Epidermal melanocyte (primary cell): Measurements from ENCODE around the gene NIT1.
A peak's percentile ranks its signal among the peaks of the same experiment; 100 is the strongest.

Experiments used
- DNase-seq: peaks from one replicate; pipeline ENCODE4 v3.0.0; 2011; ENCODE audit warnings: low spot score; ENCODE audit not compliant: insufficient read length

The NIT1 gene

DNA sequence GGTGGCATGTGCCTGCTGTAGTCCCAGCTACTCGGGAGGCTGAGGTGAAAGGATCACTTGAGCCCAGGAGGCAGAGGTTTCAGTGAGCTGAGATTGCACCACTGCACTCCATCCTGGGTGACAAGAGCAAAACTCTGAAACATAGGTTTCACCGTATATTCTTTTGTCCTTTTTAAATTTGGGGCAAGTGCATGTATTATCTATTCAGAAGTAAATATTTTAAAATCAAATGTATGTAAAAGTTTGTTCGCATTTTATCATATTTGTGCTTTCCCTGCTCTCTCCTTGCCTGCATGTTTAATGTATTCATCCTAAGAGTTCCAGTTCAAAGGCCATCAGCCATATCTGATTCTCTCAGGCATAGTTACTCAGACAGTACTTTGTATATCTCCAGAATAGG is 27.9 kb downstream of the NIT1 start:
- DNase-seq = no peak

DNA sequence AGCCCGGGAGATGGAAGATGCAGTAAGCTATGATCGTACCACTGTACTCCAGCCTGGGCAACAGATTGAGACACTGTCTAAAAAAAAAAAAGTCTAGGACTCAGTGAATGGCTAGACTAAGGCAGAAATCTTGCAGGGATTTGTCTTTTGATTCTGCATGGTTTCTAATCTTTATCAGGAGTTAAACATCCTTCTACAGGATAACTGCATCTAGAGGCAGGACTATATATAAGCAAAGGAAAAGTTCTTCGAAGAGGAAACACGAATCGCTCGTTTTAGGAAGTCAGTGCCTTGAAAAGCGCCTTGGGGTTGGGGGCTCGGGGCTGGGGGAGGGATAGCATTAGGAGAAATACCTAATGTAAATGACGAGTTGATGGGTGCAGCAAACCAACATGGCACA is 35.3 kb downstream of the NIT1 start:
- DNase-seq = no peak

DNA sequence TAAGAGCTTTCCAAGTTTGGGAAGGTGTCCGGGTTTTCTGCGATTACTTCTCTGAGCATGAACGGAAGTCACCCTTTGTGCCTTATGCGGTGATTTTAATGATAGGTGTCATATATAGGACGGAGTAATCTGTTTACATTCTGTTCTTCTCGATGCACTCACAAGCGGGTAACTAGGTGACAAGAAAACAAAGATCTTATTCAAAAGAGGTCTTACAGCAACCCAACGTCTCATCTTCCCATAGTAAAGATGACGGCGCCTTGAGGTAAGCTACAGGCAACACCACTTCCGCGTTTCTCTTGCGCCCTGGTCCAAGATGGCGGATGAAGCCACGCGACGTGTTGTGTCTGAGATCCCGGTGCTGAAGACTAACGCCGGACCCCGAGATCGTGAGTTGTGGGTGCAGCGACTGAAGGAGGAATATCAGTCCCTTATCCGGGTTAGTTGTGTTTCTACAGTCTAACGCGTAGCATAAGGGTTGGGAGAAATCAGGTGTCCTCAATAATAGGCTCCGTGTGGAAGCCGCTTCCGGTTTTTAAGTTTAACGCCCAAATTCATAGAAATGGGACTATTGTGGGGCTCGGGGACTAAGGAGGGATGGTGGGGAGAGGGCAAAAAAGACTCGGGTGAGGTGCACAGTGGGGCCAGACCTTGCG is 35.9 kb downstream of the NIT1 start, which contains the start of gene UFC1:
TSS of gene UFC1 (plus strand) at position 297 of the 656 bp plus-strand sequence. CDS start at position 317, 20 bp downstream.
- DNase-seq = peak; percentile 85

DNA sequence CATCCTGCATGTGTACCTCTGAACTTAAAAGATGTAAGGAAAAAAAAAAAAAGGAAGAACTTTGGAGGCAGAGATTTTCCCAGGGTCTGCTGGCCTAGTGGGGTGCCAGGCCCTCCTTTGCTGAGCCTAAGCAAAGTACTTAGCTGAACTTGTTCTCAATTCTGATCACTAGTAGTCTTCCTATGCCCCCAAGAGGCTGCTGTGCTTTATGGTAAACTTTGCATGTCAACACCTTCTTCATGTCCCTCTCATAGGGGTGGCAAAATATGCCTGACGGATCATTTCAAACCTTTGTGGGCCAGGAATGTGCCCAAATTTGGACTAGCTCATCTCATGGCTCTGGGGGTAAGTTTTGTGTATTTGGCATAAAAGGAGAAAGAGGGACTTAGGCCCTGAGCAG is 40.0 kb downstream of the NIT1 start:
- no peak for DNase-seq

DNA sequence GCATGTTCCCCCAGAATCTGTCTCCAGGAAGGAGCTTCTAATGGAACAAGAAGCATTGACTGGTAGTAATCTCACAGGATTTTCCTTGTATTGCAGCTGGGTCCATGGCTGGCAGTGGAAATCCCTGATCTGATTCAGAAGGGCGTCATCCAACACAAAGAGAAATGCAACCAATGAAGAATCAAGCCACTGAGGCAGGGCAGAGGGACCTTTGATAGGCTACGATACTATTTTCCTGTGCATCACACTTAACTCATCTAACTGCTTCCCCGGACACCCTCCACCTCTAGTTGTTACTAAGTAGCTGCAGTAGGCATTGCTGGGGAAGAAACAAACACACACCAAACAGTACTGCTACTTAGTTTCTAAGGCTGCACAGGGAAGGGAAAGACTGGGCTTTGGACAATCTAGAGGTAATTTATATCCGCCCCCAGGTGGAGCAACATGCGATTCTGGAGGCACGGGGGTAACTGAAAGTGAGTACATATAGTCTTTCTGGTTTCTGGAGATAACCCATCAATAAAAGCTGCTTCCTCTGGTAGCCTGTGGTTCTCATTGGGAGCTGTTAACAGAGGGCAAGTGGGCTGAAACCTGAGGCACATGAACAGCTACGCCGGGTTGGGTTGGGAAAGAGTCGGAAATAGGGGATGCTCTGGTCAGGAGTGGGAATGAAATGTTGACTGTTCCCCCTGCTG is 40.6 kb downstream of the NIT1 start:
- no peak for DNase-seq

DNA sequence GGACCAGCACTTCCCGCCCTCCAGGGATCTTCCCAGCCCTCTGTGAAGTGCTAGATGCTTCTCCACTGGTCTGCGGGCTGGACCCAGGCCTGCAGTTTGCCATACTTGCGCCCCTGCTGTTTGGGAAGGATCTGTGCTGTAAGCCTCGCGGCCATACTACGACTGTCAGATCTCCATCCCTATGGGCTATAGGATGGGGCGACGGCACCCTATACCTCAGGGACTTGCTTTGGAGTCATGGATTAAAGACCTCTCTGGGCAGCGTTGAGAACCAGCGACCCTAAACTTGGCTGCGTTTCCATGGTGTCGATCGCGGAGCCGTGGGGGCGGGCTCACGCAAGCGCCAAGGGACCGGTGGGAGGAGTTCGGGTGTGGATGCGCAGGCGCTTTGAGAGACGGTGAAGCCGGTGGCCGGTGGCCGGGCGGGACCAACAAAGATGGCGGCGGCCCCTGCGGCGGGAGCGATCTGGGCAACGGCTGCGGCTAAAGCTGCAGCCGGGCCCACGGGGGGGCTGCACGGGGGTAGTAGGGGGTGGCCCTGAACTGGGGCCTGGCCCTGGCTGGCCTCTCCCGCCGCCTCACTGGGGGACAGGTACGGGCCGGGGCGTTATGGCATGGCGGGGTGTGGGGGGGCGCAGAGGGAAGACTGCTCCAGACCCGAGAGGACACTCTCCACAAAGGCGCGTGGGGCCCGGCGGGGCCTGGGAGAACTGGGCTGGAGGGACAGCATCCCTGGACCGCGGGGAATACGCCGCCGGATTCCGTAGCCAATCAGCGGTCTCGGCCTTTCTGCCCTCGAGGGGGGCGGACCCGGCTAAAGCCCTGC is 41.4 kb downstream of the NIT1 start, which contains the start of gene USP21:
TSS of gene USP21 (plus strand) at position 414 of the 826 bp plus-strand sequence. CDS start 1,141 bp downstream, outside the sequence.
- peak; percentile 96 for DNase-seq

DNA sequence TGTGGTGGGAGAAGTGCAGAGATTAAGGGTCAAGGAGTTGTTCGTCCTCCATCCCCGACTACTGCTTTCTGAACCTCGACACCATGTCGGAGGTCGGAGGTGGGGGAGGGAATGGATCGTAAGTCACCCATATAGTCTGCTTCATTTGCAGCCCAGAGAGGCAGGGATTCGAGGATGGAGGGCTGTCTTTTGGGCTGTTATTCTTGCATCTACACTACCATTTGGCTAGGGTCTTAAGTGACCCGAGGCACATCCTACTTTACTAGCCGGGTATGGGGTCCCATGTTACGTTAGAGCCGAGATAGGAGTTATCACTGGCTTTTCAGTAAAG is 42.0 kb downstream of the NIT1 start:
- no peak for DNase-seq

DNA sequence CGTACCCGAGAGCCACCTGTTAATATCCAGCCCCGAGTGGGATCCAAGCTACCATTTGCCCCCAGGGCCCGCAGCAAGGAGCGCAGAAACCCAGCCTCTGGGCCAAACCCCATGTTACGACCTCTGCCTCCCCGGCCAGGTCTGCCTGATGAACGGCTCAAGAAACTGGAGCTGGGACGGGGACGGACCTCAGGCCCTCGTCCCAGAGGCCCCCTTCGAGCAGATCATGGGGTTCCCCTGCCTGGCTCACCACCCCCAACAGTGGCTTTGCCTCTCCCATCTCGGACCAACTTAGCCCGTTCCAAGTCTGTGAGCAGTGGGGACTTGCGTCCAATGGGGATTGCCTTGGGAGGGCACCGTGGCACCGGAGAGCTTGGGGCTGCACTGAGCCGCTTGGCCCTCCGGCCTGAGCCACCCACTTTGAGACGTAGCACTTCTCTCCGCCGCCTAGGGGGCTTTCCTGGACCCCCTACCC is 42.8 kb downstream of the NIT1 start:
- no peak for DNase-seq

DNA sequence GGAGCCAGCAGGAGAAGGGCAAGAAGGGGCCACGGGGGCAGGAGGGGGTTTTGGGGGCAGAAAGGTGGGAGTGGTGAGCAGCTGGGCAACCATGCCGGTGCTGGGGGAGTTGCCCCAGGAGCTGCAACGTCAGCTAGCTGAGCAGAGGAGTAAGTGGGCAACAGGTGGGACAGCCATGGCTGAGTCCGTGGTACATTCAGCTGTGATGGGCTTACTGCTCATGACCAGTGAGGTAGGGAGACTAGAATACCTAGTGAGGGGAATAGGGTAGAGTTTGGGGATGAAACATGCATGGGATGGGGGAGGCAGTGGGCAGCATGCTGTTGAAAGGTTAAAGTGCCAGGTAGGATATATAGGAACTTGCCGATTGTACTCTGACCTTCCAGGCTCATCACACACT is 43.7 kb downstream of the NIT1 start:
- no peak for DNase-seq

DNA sequence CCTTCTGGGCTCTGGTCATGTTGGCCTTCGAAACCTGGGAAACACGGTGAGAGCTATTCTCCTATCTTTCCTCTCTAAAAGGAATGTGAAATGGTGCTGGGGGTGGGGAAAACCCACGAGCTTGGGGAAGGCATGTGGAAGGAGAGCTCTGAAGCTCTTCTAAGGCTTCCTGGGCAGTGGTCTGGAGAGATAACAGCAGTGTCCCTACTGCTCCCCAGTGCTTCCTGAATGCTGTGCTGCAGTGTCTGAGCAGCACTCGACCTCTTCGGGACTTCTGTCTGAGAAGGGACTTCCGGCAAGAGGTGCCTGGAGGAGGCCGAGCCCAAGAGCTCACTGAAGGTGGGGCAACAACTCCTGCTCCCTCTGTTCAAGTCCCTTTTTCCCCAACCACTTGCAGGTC is 44.1 kb downstream of the NIT1 start:
- DNase-seq = no peak

DNA sequence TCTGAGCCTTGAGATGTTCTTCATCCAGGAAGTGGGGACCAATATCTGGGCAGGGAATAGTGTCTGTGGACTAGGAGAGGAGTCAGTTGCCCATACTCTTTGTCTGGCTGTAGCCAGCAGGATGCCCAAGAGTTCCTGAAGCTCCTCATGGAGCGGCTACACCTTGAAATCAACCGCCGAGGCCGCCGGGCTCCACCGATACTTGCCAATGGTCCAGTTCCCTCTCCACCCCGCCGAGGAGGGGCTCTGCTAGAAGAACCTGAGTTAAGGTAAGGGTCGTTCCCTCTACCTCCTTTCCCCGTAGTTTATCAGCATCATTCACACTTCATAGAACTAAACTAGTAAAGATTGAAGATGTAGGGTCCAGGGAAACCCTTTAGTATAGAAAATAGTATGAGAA is 44.9 kb downstream of the NIT1 start:
- DNase-seq = no peak

DNA sequence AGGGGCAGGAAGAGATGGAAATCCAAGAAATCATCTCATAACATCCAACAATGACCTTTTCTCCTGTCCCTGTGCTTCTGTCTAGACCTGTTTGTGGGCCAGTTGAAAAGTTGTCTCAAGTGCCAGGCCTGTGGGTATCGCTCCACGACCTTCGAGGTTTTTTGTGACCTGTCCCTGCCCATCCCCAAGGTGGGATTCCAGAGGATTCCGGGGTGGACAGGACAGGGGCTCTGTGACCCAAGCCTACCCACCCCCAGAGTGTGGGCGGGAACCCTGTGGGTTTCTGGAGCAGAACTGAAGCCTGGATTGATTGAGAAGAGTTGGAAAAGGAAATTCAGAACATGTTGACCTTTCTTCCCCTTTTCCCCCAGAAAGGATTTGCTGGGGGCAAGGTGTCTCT is 45.9 kb downstream of the NIT1 start:
- no peak for DNase-seq

DNA sequence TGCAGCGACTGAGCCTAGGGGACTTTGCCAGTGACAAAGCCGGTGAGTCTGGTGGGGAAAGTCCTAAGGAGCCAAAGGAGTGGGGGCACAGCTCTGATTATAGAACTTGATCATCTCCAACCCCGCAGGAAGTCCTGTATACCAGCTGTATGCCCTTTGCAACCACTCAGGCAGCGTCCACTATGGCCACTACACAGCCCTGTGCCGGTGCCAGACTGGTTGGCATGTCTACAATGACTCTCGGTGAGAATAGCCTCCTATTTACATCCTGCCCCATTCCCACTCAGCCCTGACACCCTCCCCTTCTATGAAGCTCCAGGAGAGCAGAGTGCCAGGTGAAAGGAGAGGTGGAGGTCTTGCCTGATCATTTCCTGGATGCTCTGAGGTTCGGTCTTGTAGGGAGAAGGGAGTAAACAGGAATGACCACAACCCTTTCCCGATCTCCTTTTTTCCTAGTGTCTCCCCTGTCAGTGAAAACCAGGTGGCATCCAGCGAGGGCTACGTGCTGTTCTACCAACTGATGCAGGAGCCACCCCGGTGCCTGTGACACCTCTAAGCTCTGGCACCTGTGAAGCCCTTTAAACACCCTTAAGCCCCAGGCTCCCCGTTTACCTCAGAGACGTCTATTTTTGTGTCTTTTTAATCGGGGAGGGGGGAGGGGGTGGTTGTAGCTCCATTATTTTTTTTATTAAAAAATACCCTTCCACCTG is 47.2 kb downstream of the NIT1 start:
- no peak for DNase-seq

DNA sequence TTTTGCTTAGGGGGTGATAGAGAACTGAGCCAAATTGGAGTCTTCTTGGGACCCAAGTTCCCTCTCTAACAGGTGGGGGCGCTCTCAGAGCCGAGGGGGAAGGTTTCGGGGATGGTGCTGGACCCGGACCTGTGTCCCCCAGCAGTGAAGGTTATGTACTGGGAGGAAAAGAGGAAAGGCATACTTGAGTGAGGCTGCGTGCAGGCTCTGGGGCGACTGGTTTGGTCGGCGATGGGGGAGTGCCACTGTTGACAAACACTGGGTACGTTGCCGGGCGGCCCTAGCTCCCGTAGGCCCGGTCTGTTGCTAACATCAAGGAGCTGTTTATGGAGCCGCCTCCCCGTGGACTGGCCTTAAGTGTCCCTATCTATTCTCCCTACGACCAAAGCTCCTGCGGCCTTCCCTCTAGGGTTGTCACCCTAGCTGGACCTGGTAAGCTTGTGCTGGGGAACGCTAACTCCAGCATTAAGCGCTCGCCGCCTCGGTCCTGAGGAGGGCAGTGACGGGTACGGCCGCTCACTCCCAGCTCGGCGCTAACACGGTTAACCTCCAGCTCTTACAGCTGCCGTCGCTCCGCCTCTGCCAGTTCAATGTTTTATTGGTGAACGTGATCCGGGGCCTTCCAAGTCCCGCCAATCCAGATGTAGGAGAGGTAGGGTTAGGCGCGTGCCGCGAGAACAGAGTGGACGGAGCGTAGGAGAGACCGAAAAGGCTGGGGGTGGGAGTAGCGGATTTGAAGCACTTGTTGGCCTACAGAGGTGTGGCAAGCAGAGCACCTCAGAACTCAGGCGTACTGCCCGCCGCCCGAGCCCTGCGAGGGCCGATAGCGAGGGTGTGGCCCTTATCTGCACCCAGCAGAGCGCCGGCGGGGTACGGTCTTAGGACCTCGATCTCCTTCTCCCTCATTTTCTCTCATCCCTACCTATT is 48.1 kb downstream of the NIT1 start, which contains the start of gene PPOX:
TSS of gene PPOX (plus strand) at position 685 of the 927 bp plus-strand sequence. CDS start 422 bp downstream, outside the sequence.
- peak; percentile 93 for DNase-seq

DNA sequence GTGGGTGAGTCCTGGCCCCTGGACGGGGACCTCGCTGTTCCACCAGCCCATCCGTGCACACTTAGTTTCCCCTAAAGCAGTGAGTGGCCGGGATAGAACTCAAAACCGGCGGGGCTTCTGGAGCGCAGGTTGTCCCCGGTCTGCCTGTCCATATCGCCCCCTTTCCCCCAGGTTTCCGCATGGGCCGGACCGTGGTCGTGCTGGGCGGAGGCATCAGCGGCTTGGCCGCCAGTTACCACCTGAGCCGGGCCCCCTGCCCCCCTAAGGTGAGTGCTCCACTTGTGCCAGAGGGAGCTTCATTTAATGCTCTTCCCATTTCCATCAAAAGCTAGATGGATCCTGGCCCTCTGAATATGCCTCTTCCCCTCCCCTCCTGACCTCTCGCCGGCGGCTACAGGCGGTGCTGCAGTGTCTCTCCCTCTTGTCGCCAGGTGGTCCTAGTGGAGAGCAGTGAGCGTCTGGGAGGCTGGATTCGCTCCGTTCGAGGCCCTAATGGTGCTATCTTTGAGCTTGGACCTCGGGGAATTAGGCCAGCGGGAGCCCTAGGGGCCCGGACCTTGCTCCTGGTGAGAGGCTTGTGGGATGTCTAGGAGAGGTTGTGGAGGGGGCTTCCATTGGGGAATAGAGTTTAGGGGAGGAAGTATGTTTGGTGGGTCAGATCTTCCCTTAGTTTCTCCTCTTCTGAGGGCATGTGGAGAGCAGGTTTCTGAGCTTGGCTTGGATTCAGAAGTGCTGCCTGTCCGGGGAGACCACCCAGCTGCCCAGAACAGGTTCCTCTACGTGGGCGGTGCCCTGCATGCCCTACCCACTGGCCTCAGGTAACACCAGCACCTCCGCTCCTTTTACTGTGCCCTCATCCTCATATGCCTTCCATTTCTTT is 49.0 kb downstream of the NIT1 start:
- no peak for DNase-seq

DNA sequence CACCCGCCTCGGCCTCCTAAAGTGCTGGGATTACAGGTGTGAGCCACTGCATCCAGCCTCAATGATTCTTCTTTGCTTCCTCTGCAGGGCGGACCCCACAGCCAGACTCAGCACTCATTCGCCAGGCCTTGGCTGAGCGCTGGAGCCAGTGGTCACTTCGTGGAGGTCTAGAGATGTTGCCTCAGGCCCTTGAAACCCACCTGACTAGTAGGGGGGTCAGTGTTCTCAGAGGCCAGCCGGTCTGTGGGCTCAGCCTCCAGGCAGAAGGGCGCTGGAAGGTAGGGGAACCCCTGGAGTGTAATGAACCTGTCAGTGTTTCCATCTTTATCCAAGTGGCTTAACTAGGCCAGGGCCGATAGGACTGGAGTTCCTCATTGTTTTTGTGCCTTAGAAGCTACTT is 51.0 kb downstream of the NIT1 start:
- no peak for DNase-seq
